K562 (cell line): Measurements from ENCODE around the gene TPSAB1. TPM values are rescaled to one million over a fixed set of nuclear protein-coding genes. Genes with fewer than 3 reads are reported as not detected.

Source experiments
- ATAC-seq: fragments of 200-7000 bp; cut with Tn5 transposase; 3 replicates; pipeline ENCODE4 v1.9.1; 2020; ENCODE audit warnings: moderate library complexity
- BruUV-seq: library from RNA; stranded (reverse); fragments of 400-500 nt; replicated peaks from 2 replicates; lab custom pipeline; 2021; lab: Mats Ljungman, UMichigan
- CTCF ChIA-PET: fragments of 300-600 bp; formaldehyde crosslinking; extraction: SDS; loops from one replicate; lab custom pipeline; 2021; ENCODE audit warnings: low intra/inter-chr PET ratio; lab: Yijun Ruan, JAX
- POLR2A ChIA-PET: fragments of 300-600, 350-650 bp; sonication (Branson Sonifier 250); formaldehyde crosslinking; extraction: SDS; loops from one replicate; lab custom pipeline; 2021; ENCODE audit warnings: antibody characterized with exemption, inconsistent platforms; lab: Yijun Ruan, JAX
- DNase-seq, 4 experiments: peaks; one replicate each; pipeline versions ENCODE4 v3.0.0 to v3.0.0-alpha.2; 2011 to 2018; ENCODE audit warnings: low spot score in 3 of 4, mixed read lengths in 3 of 4; ENCODE audit errors: extremely low read depth in 1 of 4
- FAIRE-seq: peaks from 2 replicates; lab custom pipeline; 2011; peaks lifted over from hg19 to GRCh38; lab: Jason Lieb, UNC
- H2AFZ ChIP-seq: 2 replicates; pipeline ENCODE4 v1.6.0; 2011; ENCODE audit warnings: low read depth, low read length, control low read depth, inconsistent platforms
- H3K27ac ChIP-seq: fragments of 200-600 bp; 3 replicates; pipeline ENCODE4 v1.8.0; 2011; ENCODE audit warnings: low read depth, mild to moderate bottlenecking, control low read depth, inconsistent platforms, low read length, moderate library complexity, mixed read lengths; ENCODE audit errors: extremely low read depth
- H3K27me3 ChIP-seq, 2 experiments: fragments of 300-600 bp in 1 of 2; 2 replicates in 1 of 2; 3 replicates in 1 of 2; pipeline versions ENCODE4 v1.6.0 to v1.8.0; 2011; ENCODE audit warnings: inconsistent platforms in 2 of 2, low read length in 2 of 2, mild to moderate bottlenecking in 1 of 2, mixed read lengths in 1 of 2, moderate library complexity in 1 of 2; ENCODE audit not compliant: control insufficient read depth in 2 of 2, insufficient read depth in 2 of 2
- H3K36me3 ChIP-seq: fragments of 300-600 bp; 3 replicates; pipeline ENCODE4 v1.8.0; 2011; ENCODE audit warnings: mild to moderate bottlenecking, low read length, inconsistent platforms; ENCODE audit not compliant: control insufficient read depth, insufficient read depth
- H3K4me1 ChIP-seq, 2 experiments: fragments of 200-600 bp in 1 of 2; replicated peaks in 1 of 2; 2 replicates in 1 of 2; 3 replicates in 1 of 2; pipeline versions ENCODE4 v1.5.1 to v1.8.0; 2011; ENCODE audit warnings: inconsistent platforms in 2 of 2, low read length in 2 of 2, mild to moderate bottlenecking in 1 of 2, mixed read lengths in 1 of 2, moderate library complexity in 1 of 2; ENCODE audit not compliant: control insufficient read depth in 2 of 2, insufficient read depth in 2 of 2
- H3K4me2 ChIP-seq: 2 replicates; pipeline ENCODE4 v1.6.1; 2011; ENCODE audit warnings: low read length, control low read depth, inconsistent platforms, mixed read lengths; ENCODE audit not compliant: insufficient read depth
- H3K4me3 ChIP-seq: fragments of 200-600 bp; sonication (generic), shearing (Covaris generic); 2 replicates; pipeline ENCODE4 v1.5.1; 2016; ENCODE audit warnings: control low read depth, inconsistent platforms
- H3K79me2 ChIP-seq: fragments of 200-600 bp; 3 replicates; pipeline ENCODE4 v1.8.0; 2011; ENCODE audit warnings: low read length, inconsistent platforms; ENCODE audit not compliant: control insufficient read depth, insufficient read depth
- H3K9ac ChIP-seq, 2 experiments: 2 replicates each; pipeline versions ENCODE4 v1.6.0 to v1.6.1; 2011; ENCODE audit warnings: low read depth in 2 of 2, low read length in 2 of 2, control low read depth in 1 of 2, inconsistent platforms in 1 of 2, mild to moderate bottlenecking in 1 of 2, mixed read lengths in 1 of 2; ENCODE audit not compliant: insufficient read depth in 1 of 2
- H3K9me1 ChIP-seq: one replicate; pipeline ENCODE4 v1.6.0; 2011; ENCODE audit warnings: inconsistent platforms, mild to moderate bottlenecking, low read length, moderate library complexity; ENCODE audit not compliant: control insufficient read depth, insufficient read depth
- H3K9me3 ChIP-seq: replicated peaks from 2 replicates; pipeline ENCODE4 v1.5.1; 2011; ENCODE audit warnings: low read depth, low read length, inconsistent platforms; ENCODE audit not compliant: control insufficient read depth, insufficient read depth
- H4K20me1 ChIP-seq: replicated peaks from 2 replicates; pipeline ENCODE4 v1.6.1; 2011; ENCODE audit warnings: low read length, inconsistent platforms, mixed read lengths; ENCODE audit not compliant: control insufficient read depth, insufficient read depth
- BRF1 ChIP-seq: IDR thresholded peaks from 3 replicates; pipeline ENCODE4 v1.6.1; 2011; ENCODE audit warnings: borderline replicate concordance, mild to moderate bottlenecking; ENCODE audit not compliant: insufficient read length; ENCODE audit errors: extremely low read depth
- CTBP1 ChIP-seq: fragments of 450-650 bp; IDR thresholded peaks from 2 replicates; pipeline ENCODE4 v1.6.1; 2016; ENCODE audit warnings: borderline replicate concordance
- DMBX1 ChIP-seq: fragments of 250-450 bp; sonication (Bioruptor Pico); IDR thresholded peaks from 2 replicates; pipeline ENCODE4 v1.8.0; 2022; ENCODE audit warnings: inconsistent platforms, mild to moderate bottlenecking, moderate library complexity, borderline replicate concordance
- ESRRA ChIP-seq: fragments of 450-650 bp; IDR thresholded peaks from 2 replicates; pipeline ENCODE4 v1.6.1; 2014; ENCODE audit warnings: low read depth, mild to moderate bottlenecking, moderate library complexity, borderline replicate concordance
- HNRNPUL1 ChIP-seq: fragments of 200-400 bp; formaldehyde crosslinking; IDR thresholded peaks from 2 replicates; pipeline ENCODE4 v1.6.1; 2017; ENCODE audit warnings: low read length
- KAT8 ChIP-seq: fragments of 450-650 bp; IDR thresholded peaks from 2 replicates; pipeline ENCODE4 v1.6.1; 2016; ENCODE audit warnings: low read depth, mild to moderate bottlenecking
- KHSRP ChIP-seq: fragments of 450-650 bp; IDR thresholded peaks from 2 replicates; pipeline ENCODE4 v1.6.1; 2017
- MCM3 ChIP-seq: fragments of 450-650 bp; IDR thresholded peaks from 2 replicates; pipeline ENCODE4 v1.6.1; 2016
- NEUROD1 ChIP-seq: fragments of 150-350 bp; IDR thresholded peaks from 2 replicates; pipeline ENCODE4 v1.6.1; 2014; ENCODE audit warnings: borderline replicate concordance, low read length, low read depth; ENCODE audit not compliant: partially characterized antibody
- POLR2H ChIP-seq: IDR thresholded peaks from 2 replicates; pipeline ENCODE4 v1.6.1; 2016; ENCODE audit warnings: missing genetic modification characterization, low read depth, mild to moderate bottlenecking, control low read depth, missing compliant biosample characterization, moderate library complexity
- PPARD ChIP-seq: fragments of 250-450 bp; sonication (Bioruptor Pico); IDR thresholded peaks from 2 replicates; pipeline ENCODE4 v1.8.0; 2022; ENCODE audit warnings: inconsistent platforms, mild to moderate bottlenecking, moderate library complexity
- SETDB1 ChIP-seq: IDR thresholded peaks from one replicate; pipeline ENCODE4 v1.6.1; 2012; ENCODE audit warnings: low read length, control low read depth, inconsistent platforms
- ZNF263 ChIP-seq: sonication (generic); formaldehyde crosslinking; IDR thresholded peaks from 2 replicates; pipeline ENCODE4 v1.8.0; 2022; ENCODE audit warnings: mild to moderate bottlenecking, missing genetic modification reagents, borderline replicate concordance
- ZNF551 ChIP-seq: fragments of 250-450 bp; sonication (Bioruptor Pico); IDR thresholded peaks from 2 replicates; pipeline ENCODE4 v1.5.0; 2021; ENCODE audit warnings: mild to moderate bottlenecking, moderate library complexity
- WGBS: fragments of 100-300 bp; shearing (Covaris generic); methylation state at CpG from one replicate; pipeline ENCODE4 v1.1.6; 2016; ENCODE audit warnings: low coverage, mixed read lengths; ENCODE audit not compliant: insufficient coverage; ENCODE audit errors: missing lambda C conversion rate; 5-methylcytosine and 5-hydroxymethylcytosine counted together
- in situ Hi-C: fragments of 300-500 bp; cut with MboI; formaldehyde crosslinking; loops from 4 replicates; pipeline ENCODE4 v1.15.0; 2018; ENCODE audit warnings: inconsistent platforms, mixed read lengths
- intact Hi-C: fragments of 100-400 bp; cut with micrococcal nuclease; formaldehyde crosslinking; loops from 2 replicates; pipeline ENCODE4 v1.14.2; 2022
- polyA plus RNA-seq, 8 experiments: library from polyadenylated mRNA; depleted of rRNA in 4 of 8; stranded (reverse) in 5 of 8; unstranded in 3 of 8; fragments of >200 nt; fragmentation: Nextera tagmentation in 2 of 8; fragmentation: Illumina TruSeq in 1 of 8; extraction: Ambion mirVana in 2 of 8; extraction: Trizol in 1 of 8; gene quantifications; 2 replicates each; pipeline versions ENCODE4 v1.2.1 to v1.2.3, GENCODE V29; 2011 to 2014; ENCODE audit warnings: inconsistent platforms in 1 of 8, missing spikeins in 1 of 8
- total RNA-seq, 7 experiments: library from RNA; depleted of rRNA in 6 of 7; stranded (reverse); fragments of >200 nt in 6 of 7; fragmentation: Illumina TruSeq in 2 of 7; extraction: Trizol in 2 of 7; gene quantifications; 2 replicates each; pipeline versions ENCODE4 v1.2.1 to v1.2.3, GENCODE V29; 2011 to 2021; ENCODE audit warnings: low replicate concordance in 1 of 7
- TF ChIP-seq, protein P1 (sequence below): fragments of 250-450 bp; sonication (Bioruptor Pico); IDR thresholded peaks from 2 replicates; pipeline ENCODE4 v1.9.0; 2021; ENCODE audit warnings: mild to moderate bottlenecking, inconsistent platforms
- TF ChIP-seq, protein P2 (sequence below): sonication (generic); formaldehyde crosslinking; IDR thresholded peaks from 2 replicates; pipeline ENCODE4 v1.8.0; 2022; ENCODE audit warnings: mild to moderate bottlenecking, low read depth, missing genetic modification reagents

Gene TPSAB1
- total and polyA plus RNA-seq, 9 of the 15 experiments (the other 6 are each of a cell fraction or from before 2014, with no cell fraction given), result not detected

GRCh38 chr16:1278477-1278876 is 38.0 kb downstream of the TPSAB1 start:
- H3K27me3 ChIP-seq, result peaks cover 25 to 62% of the 10 kb centered on the region in 2 experiments; a peak in 4 of 5 replicates
- no peak for FAIRE-seq
- H4K20me1 ChIP-seq, result 0 out of 2 replicates have a peak, but pooled peaks cover 1% of the 10 kb centered on the region
- TF ChIP-seq MCM3 (no peak), BRF1 (no peak), NEUROD1 (no peak), SETDB1 (no peak), DMBX1 (CRISPR knock-in tag) (no peak), POLR2H (tag) (no peak), ZNF551 (CRISPR knock-in tag) (no peak), PPARD (CRISPR knock-in tag) (no peak), KAT8 (no peak), KHSRP (no peak), HNRNPUL1 (no peak), ZNF263 (CRISPR knock-in tag) (no peak), ESRRA (no peak), CTBP1 (no peak)
- TF ChIP-seq, protein P1, sequence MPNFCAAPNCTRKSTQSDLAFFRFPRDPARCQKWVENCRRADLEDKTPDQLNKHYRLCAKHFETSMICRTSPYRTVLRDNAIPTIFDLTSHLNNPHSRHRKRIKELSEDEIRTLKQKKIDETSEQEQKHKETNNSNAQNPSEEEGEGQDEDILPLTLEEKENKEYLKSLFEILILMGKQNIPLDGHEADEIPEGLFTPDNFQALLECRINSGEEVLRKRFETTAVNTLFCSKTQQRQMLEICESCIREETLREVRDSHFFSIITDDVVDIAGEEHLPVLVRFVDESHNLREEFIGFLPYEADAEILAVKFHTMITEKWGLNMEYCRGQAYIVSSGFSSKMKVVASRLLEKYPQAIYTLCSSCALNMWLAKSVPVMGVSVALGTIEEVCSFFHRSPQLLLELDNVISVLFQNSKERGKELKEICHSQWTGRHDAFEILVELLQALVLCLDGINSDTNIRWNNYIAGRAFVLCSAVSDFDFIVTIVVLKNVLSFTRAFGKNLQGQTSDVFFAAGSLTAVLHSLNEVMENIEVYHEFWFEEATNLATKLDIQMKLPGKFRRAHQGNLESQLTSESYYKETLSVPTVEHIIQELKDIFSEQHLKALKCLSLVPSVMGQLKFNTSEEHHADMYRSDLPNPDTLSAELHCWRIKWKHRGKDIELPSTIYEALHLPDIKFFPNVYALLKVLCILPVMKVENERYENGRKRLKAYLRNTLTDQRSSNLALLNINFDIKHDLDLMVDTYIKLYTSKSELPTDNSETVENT (CRISPR knock-in tag), result no peak
- TF ChIP-seq, protein P2, sequence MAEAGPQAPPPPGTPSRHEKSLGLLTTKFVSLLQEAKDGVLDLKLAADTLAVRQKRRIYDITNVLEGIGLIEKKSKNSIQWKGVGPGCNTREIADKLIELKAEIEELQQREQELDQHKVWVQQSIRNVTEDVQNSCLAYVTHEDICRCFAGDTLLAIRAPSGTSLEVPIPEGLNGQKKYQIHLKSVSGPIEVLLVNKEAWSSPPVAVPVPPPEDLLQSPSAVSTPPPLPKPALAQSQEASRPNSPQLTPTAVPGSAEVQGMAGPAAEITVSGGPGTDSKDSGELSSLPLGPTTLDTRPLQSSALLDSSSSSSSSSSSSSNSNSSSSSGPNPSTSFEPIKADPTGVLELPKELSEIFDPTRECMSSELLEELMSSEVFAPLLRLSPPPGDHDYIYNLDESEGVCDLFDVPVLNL (CRISPR knock-in tag), result no peak
- TF ChIP-seq, all 486 proteins: peak for 0
- H3K36me3 ChIP-seq, result no peaks in the 10 kb centered on the region
- H3K79me2 ChIP-seq, result no peaks in the 10 kb centered on the region
- no peak overlapping the region for H3K27ac ChIP-seq
- no TSS peak for BruUV-seq
- H2AFZ ChIP-seq, result no peak overlapping the region
- in situ Hi-C loops, result no loop called here
- no peak overlapping the region for H3K4me3 ChIP-seq
- CTCF ChIA-PET, result interaction anchor here (0.6 kb wide), 1 partner anchor 261 kb away, joined by 4 read pairs; no protein-coding TSS in a partner anchor
- H3K9me1 ChIP-seq, result no peaks in the 10 kb centered on the region
- ATAC-seq, result peak; percentile 44
- POLR2A ChIA-PET, result interaction anchor here (1.0 to 1.7 kb wide), 3 partner anchors 11 to 86 kb away, joined by 3 to 7 read pairs (median 4); no protein-coding TSS in a partner anchor
- H3K4me2 ChIP-seq, result no peak overlapping the region
- WGBS, result 4% methylated on average over 17 of the region's 18 CpGs
- H3K4me1 ChIP-seq, result peaks cover 0 to 60% of the 10 kb centered on the region in 2 experiments; a peak in 3 of 5 replicates
- no peaks in the 10 kb centered on the region for H3K9me3 ChIP-seq
- intact Hi-C loops, result no loop called here
- DNase-seq, result peak in 1 of 4 experiments; percentile 38
- H3K9ac ChIP-seq, result no peak overlapping the region
